NCI-H446 (cell line): ENCODE results near the gene ZNF480.
"Not testable (repeated sequence)": the region's sequence is repeated elsewhere in the genome, so short reads cannot be mapped to it uniquely, and the experiment has no call there.

ENCODE experiments used
- DNase-seq, 2 experiments: peaks; one replicate each; lab custom pipeline; 2025; lab: John Stamatoyannopoulos, UW

ZNF480 gene

DNA sequence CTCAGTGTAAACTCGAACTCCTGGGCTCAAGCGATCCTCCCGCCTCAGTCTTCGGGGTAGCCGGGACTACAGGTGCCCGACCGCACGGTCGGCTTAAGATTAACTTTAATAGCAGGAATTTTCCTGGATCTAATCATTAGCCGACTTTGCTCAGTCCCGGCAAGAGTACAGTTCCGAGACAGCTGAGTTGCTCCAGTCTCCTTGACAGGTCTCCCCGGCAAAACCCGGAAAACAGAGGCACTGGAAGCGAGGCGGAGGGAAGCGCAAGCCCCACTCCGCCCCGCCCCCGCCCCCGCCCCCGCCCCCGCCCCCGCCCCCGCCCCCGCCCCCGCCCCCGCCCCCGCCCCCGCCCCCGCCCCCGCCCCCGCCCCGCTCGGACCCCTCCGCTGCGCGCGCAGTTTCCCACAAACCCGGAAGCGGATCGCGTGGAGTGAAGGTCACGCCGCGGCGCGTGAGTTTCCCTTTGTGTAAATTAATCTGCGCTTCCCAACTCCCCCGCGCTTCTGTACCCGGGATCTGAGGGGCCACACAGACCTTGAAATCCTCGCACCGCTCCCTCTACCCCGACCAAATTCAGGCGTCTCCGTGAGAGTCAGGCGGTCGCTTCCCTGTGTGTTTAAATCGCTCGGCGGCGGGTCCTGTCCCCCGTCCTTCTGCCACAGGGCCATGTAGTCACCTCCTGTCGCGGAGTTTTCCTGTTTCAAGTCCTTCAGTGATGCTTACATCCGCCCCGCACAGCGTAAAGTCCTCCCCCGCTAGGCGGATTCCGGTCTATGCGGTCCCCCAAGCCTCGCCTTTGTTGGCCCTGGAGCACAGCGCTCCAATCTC lies at the start of gene ZNF480:
ZNF480 (plus strand) TSS at position 397 of the 828 bp plus-strand sequence. CDS start 3,244 bp downstream, outside the sequence.
- peak; percentile 67 to 88 for DNase-seq

- DNase-seq, result no peak
Observed at GRCh38 chr19:52248241-52248640, 48.7 kb upstream of the ZNF480 start.

- no peak for DNase-seq
Observed at GRCh38 chr19:52258426-52258825, 38.5 kb upstream of the ZNF480 start.

GRCh38 chr19:52265556-52265955 lies 31.4 kb upstream of the ZNF480 start:
- DNase-seq, result not testable (repeated sequence)

- peak; percentile 84 to 93 for DNase-seq
Observed at GRCh38 chr19:52269338-52270261, 27.4 kb upstream of the ZNF480 start, which contains the start of gene ZNF766. TSS of gene ZNF766 (plus strand) at chr19:52269587. CDS start at chr19:52269614, 27 bp downstream.

- no peak for DNase-seq
Observed at GRCh38 chr19:52270266-52270885, 26.6 kb upstream of the ZNF480 start.

GRCh38 chr19:52273301-52273700 lies 23.7 kb upstream of the ZNF480 start:
- DNase-seq, result no peak

DNA sequence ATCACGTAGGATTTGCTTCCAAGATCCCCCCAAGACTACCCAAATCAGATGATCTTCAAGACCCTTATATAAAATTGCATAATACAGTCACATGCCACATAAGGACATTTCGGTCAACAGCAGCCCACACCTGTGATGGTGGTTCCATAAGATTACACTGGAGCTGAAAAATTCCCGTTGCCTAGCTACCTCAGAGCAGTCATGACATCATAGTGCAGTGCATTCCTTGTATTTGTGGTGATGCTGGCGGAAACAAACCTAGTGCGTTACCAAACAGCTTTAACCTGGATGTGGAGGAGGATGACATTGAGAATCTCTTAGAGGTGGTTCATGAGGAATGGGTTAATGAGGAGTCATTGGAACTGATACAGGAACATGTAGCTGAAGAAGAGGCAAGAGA lies 22.8 kb upstream of the ZNF480 start:
- DNase-seq, result no peak

DNA sequence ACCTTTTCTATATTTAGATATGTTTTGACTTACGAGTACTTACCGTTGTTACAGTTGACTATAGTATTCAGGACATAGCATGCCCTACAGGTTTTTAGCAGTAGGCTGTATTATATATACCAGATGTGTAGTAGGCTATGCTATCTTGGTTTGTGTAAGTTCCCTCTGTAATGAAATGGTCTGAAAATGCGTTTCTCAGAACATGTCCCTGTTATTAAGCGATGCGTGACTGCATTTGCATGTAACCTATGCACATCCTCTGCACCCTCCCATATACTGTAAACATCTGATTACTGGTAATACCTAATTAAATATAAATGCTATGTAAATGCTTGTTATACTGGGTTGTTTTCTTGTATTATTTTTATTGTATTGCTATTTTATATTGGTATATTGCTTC lies 21.0 kb upstream of the ZNF480 start:
- DNase-seq, result no peak

DNA sequence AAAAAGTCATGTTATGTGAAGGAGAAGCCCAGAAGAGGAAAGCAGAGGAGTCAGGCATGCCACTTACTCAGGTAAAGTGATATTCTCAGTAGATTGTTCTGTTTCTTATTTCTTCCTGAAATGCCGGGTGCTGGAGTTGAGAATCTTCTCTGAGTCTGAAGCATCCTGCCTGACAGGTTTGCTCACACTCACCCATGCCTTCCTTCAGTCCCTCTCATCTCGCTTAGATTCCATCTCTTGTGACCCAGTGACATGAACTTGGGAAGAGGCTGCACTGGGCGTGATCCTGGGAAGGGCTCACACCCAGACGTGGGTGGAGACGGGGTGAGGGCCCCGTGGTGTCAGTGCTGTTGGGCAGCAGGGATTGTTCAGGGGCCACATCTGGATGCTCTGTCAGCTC lies 19.5 kb upstream of the ZNF480 start:
- DNase-seq, result no peak

GRCh38 chr19:52286256-52286655 lies 10.7 kb upstream of the ZNF480 start:
- DNase-seq, result no peak

GRCh38 chr19:52291781-52292180 lies 5.2 kb upstream of the ZNF480 start:
- DNase-seq, result no peak

DNA sequence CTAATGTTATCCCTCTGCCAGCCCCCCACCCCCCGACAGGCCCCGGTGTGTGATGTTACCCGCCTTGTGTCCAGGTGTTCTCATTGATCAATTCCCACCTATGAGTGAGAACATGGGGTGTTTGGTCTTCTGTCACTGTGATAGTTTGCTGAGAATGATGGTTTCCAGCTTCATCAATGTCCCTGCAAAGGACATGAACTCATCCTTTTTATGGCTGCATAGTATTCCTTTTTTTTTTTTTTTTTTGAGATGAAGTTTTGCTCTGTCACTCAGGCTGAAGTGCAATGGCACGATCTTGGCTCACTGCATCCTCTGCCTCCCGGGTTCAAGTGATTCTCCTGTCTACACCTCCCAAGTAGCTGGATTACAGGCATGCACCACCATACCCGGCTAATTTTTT lies 4.0 kb upstream of the ZNF480 start:
- DNase-seq, result not testable (repeated sequence)

DNA sequence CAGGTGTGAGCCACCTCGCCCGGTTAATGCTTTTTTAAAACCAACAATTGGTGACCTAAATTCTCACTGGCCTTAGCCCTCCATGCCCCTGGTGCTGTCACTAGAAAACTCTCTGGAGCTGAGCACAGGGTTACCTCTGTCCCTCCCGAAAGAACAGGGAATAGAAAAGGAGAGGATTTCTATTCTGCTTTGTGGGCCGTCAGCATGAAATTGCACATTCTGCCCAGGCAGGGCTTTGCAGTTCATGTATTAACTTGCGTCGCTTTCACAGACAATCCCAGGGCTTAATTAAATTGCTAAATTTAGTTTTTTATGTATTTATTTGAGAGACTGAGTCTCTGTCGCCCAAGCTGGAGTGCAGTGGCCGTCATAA lies 583 bp upstream of the ZNF480 start:
- DNase-seq, result no peak

DNA sequence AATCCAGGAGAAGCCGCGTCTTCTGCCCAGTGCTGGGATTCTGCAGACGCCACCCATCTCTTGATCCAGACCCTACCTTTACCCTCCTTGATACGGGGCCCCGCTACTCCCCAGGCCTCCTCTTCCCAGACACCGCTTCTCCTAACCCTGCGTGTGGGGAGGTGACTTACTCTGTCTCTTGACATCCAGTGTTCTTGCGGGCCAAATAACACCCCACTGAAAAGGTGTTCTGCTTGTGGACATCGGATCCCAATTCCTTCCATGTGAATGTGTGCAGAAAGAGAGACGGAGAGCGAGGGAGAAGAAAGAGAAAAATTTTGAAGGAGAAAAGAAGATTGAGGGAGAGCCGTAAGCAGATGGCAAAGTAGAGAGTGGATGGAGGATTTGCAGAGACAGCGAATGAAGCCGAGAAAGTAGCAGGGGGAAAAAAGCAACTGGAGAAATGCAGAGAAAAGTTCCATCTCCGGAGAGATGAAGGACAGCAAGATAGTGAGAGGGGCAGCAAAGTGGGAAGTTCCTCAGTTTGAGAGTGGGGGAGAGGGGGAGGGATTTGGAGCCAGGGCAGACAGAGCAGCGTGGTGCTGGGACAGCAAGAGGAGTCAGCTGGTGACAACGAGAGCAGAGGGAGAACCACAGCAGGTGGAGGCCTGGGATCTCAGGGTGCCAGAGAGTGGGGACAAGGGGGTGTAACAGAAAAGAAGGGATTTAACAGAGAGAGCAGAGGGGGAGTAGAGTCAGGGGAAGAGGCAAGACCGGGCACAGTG lies 814 bp downstream of the ZNF480 start:
- no peak for DNase-seq

DNA sequence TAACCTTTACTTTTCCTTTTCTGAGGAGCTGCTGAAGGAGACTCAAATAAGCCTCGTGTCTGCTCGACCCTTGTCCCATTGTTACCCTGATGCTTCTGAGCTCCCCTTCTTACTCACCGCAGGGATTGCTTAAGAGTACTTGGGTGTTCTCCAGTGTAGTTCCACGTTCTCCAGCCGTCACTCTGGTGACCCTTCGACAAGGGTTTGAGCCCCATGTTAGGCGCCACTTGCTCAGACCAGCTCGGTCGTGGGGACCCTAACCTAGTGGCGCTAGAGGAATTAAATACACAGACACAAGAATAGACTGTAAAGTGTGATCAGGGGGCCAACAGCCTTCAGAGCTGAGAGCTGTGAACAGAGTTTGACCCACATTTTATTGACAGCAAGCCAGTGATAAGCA lies 10.3 kb downstream of the ZNF480 start:
- no peak for DNase-seq

- no peak for DNase-seq
Observed at GRCh38 chr19:52322429-52322828, 25.5 kb downstream of the ZNF480 start.

- DNase-seq, result no peak
Observed at GRCh38 chr19:52331757-52332156, 34.8 kb downstream of the ZNF480 start.

- DNase-seq, result no peak
Observed at GRCh38 chr19:52335768-52336116, 38.8 kb downstream of the ZNF480 start.

DNA sequence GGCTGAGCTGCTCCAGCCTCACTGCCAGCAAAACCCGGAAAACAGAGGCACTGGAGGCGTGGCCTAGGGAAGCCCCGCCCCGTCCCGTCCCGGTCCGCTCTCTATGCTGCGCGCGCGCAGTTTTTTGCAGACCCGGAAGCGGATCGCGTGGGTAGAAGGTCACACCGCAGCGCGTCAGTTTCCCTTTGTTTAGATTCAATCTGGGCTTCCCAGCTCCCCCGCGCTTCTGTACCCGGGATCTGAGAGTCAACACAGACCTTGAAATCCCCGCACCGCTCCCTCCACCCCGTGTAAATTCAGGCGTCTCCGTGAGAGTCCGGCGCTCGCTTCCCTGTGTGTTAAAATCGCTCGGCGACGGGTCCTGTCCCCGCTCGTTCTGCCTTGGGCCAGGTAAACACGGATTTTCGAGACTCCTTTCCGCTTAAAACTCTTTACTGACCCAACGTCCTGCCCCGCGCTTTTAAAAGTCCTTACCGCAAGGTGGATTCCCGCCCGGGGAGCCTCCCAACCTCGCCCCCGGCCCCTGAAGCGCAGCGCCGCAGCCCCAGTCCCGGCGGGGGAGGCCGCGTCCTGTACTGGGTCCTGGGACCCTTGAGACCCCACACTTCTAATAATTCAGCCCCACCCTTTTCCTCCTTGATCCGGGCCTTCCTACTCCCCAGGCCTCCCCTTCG lies 39.3 kb downstream of the ZNF480 start, which contains the start of gene ZNF610:
ZNF610 (plus strand) TSS at position 127 of the 674 bp plus-strand sequence. CDS start 12,930 bp downstream, outside the sequence.
- peak in 1 of 2 experiments; percentile 10 for DNase-seq
